Activated CD4-positive, alpha-beta T cell treated with anti-CD3 and anti-CD28 coated beads, Interleukin-2, amount 10 ng/mL, durations not matched to agents 24 days and 14 days (primary cell): ENCODE measurements around the gene OR2L5. TPM values are rescaled to one million over a fixed set of nuclear protein-coding genes. Genes with fewer than 3 reads are reported as not detected.

Source experiments
- DNase-seq: peaks from one replicate; pipeline ENCODE4 v3.0.0; 2022
- H3K27ac Mint-ChIP-seq: one replicate; pipeline ENCODE4 v1.8.0; 2022; ENCODE audit warnings: mild to moderate bottlenecking, mixed read lengths
- H3K27me3 Mint-ChIP-seq: one replicate; pipeline ENCODE4 v1.8.0; 2022; ENCODE audit warnings: mixed read lengths
- H3K36me3 Mint-ChIP-seq: one replicate; pipeline ENCODE4 v1.8.0; 2022; ENCODE audit warnings: low read depth, mild to moderate bottlenecking, mixed read lengths
- H3K4me1 Mint-ChIP-seq: one replicate; pipeline ENCODE4 v1.8.0; 2021; ENCODE audit warnings: mixed read lengths
- H3K4me3 Mint-ChIP-seq: one replicate; pipeline ENCODE4 v1.8.0; 2022; ENCODE audit warnings: mild to moderate bottlenecking, moderate library complexity, mixed read lengths
- H3K9me3 Mint-ChIP-seq: one replicate; pipeline ENCODE4 v1.8.0; 2021; ENCODE audit warnings: mixed read lengths
- intact Hi-C: fragments of 100-400 bp; cut with micrococcal nuclease; formaldehyde crosslinking; loops from one replicate; pipeline ENCODE4 v1.15.1; 2023
- total RNA-seq: library from RNA; stranded (reverse); gene quantifications from 2 replicates; pipeline ENCODE4 v1.2.3, GENCODE V29; 2022

The OR2L5 gene
- total RNA-seq, 1 donor from 2014 or later, result not detected

DNA sequence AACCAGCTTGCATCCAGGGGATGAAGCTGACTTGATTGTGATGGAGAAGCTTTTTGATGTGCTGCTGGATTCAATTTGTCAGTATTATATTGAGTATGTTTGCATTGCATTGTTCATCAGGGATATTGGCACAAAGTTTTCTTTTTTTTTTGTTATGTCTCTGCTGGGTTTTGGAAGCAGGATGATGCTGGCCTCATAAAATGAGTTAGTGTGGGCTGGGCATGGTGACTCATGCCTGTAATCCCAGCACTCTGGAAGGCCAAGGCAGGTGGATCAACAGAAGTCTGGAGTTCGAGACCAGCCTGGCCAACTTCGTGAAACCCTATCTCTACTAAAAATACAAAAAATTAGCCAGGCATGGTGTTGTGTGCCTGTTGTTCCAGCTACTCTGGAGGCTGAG, 41.8 kb downstream of the OR2L5 start:
- Mint-ChIP-seq H3K27me3 (no peaks in the 10 kb centered on the region), H3K27ac (no peak overlapping the region), H3K4me1 (no peaks in the 10 kb centered on the region), H3K36me3 (no peaks in the 10 kb centered on the region), H3K4me3 (no peak overlapping the region), H3K9me3 (peaks cover 3% of the 10 kb centered on the region)
- DNase-seq, result no peak
- intact Hi-C loops, result no loop called here

DNA sequence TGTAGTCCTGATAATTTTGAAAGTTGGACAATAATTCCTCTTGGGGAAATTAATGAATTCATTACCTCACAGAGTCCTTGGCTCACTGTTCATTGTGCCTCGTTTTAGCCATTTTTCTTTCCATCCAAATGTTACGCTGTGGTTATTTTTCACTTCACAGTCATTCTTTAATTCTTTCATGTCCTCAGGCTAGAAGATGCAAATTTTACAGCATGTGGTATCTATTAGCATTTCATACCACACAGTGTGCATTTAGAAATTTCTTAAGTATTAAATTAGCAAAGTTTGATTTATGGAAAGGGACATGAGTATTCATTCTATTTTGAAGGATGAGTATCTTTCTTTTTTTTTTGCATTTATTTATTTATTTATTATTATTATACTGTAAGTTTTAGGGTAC, 51.6 kb downstream of the OR2L5 start:
- intact Hi-C loops, result no loop called here
- DNase-seq, result no peak
- Mint-ChIP-seq H3K9me3 (peaks cover 11% of the 10 kb centered on the region), H3K27me3 (no peaks in the 10 kb centered on the region), H3K4me3 (no peak overlapping the region), H3K4me1 (no peaks in the 10 kb centered on the region), H3K27ac (no peak overlapping the region), H3K36me3 (no peaks in the 10 kb centered on the region)

DNA sequence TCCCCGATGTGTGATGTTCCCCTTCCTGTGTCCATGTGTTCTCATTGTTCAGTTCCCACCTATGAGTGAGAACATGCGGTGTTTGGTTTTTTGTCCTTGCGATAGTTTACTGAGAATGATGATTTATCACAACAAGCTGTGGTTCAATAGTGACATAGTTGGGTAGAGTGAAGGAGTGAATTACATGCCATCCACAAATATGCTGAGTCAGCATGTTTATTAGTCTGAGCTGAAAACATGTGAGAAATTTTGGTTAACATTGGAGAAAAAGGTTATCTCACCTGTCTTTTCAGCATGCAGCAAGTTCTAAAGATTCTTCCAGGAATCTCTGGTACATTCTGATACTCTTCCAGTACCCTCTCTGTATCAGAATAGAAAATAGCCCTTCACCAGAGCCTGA, 52.1 kb downstream of the OR2L5 start:
- Mint-ChIP-seq H3K36me3 (no peaks in the 10 kb centered on the region), H3K9me3 (peaks cover 11% of the 10 kb centered on the region), H3K27ac (no peak overlapping the region), H3K4me1 (no peaks in the 10 kb centered on the region), H3K27me3 (no peaks in the 10 kb centered on the region), H3K4me3 (no peak overlapping the region)
- no peak for DNase-seq
- intact Hi-C loops, result no loop called here

Other genes starting within 250 kb of the OR2L5 start
- not detected in 2 replicates for gene OR14A16, start 189.5 kb upstream of the OR2L5 start, total RNA-seq
- gene OR11L1, start 171.8 kb upstream of the OR2L5 start, total RNA-seq, result not detected in 2 replicates
- gene TRIM58, start 156.5 kb upstream of the OR2L5 start, total RNA-seq, result 0.23 and 0.24 TPM in 2 replicates
- gene OR2W3, start 118.1 kb upstream of the OR2L5 start, total RNA-seq, result 0.21 TPM in 1 of 2 replicates, not detected in the other
- not detected in 2 replicates for gene OR2T8, start 93.4 kb upstream of the OR2L5 start, total RNA-seq
- not detected in 2 replicates for gene OR2AJ1, start 88.8 kb upstream of the OR2L5 start, total RNA-seq
- not detected in 2 replicates for gene OR2L8, start 64.8 kb upstream of the OR2L5 start, total RNA-seq
- gene OR2AK2, start 48.4 kb upstream of the OR2L5 start, total RNA-seq, result not detected in 2 replicates
- gene OR2L2, start 16.4 kb downstream of the OR2L5 start, total RNA-seq, result 0.07 TPM in 2 replicates
- gene OR2L3, start 33.2 kb downstream of the OR2L5 start, total RNA-seq, result not detected in 2 replicates
- not detected in 2 replicates for gene OR2L13, start 81.5 kb downstream of the OR2L5 start, total RNA-seq
- gene OR2M5, start 131.5 kb downstream of the OR2L5 start, total RNA-seq, result not detected in 2 replicates
- not detected in 2 replicates for gene OR2M2, start 161.2 kb downstream of the OR2L5 start, total RNA-seq
- gene OR2M3, start 183.6 kb downstream of the OR2L5 start, total RNA-seq, result not detected in 2 replicates
- gene OR2M4, start 217.8 kb downstream of the OR2L5 start, total RNA-seq, result not detected in 2 replicates